Activated CD4-positive, alpha-beta T cell treated with anti-CD3 and anti-CD28 coated beads, Interleukin-2, amount 50 U/mL, for 24 hours (primary cell): ENCODE results near the gene SUV39H2.
"Not testable (repeated sequence)": the region's sequence is repeated elsewhere in the genome, so short reads cannot be mapped to it uniquely, and the experiment has no call there.

ENCODE experiments used
- DNase-seq, 2 donors: peaks; one replicate each; pipeline ENCODE4 v3.0.0-alpha.2; 2020; ENCODE audit warnings: low read depth in 1 of 2, low spot score in 1 of 2

The SUV39H2 gene

GRCh38 chr10:14875941-14876340 is 2.7 kb upstream of the SUV39H2 start:
- no peak for DNase-seq

GRCh38 chr10:14876764-14877163 is 1.9 kb upstream of the SUV39H2 start:
- DNase-seq: no peak

GRCh38 chr10:14879124-14879927 is 660 bp downstream of the SUV39H2 start:
- DNase-seq: peak; percentile 13 to 18

- DNase-seq: no peak
These were observed 1.2 kb downstream of the SUV39H2 start for GRCh38 chr10:14879928-14880193.

GRCh38 chr10:14880229-14880628 is 1.6 kb downstream of the SUV39H2 start:
- DNase-seq: no peak

- no peak for DNase-seq
These were observed 5.4 kb downstream of the SUV39H2 start for GRCh38 chr10:14884082-14884481.

- no peak for DNase-seq
These were observed 10.7 kb downstream of the SUV39H2 start for GRCh38 chr10:14889318-14889717.

- no peak for DNase-seq
These were observed 12.5 kb downstream of the SUV39H2 start for GRCh38 chr10:14891151-14891550.

- no peak for DNase-seq
These were observed 25.7 kb downstream of the SUV39H2 start for GRCh38 chr10:14904316-14904732.

GRCh38 chr10:14904864-14905263 is 26.2 kb downstream of the SUV39H2 start:
- no peak for DNase-seq

GRCh38 chr10:14905890-14906289 is 27.2 kb downstream of the SUV39H2 start:
- DNase-seq: no peak

- no peak for DNase-seq
These were observed 28.1 kb downstream of the SUV39H2 start for GRCh38 chr10:14906765-14907164.

GRCh38 chr10:14907591-14907990 is 28.9 kb downstream of the SUV39H2 start:
- DNase-seq: not testable (repeated sequence)

- DNase-seq: no peak
These were observed 30.4 kb downstream of the SUV39H2 start for GRCh38 chr10:14909101-14909500.

GRCh38 chr10:14910953-14911352 is 32.3 kb downstream of the SUV39H2 start:
- DNase-seq: no peak

- DNase-seq: no peak
These were observed 33.1 kb downstream of the SUV39H2 start for GRCh38 chr10:14911801-14912200.

GRCh38 chr10:14916600-14916999 is 37.9 kb downstream of the SUV39H2 start:
- no peak for DNase-seq

GRCh38 chr10:14917827-14918226 is 39.2 kb downstream of the SUV39H2 start:
- DNase-seq: no peak

GRCh38 chr10:14918964-14919363 is 40.3 kb downstream of the SUV39H2 start:
- DNase-seq: no peak

GRCh38 chr10:14924013-14924412 is 45.3 kb downstream of the SUV39H2 start:
- DNase-seq: no peak

GRCh38 chr10:14925268-14925667 is 46.6 kb downstream of the SUV39H2 start:
- DNase-seq: no peak

GRCh38 chr10:14926061-14926470 is 47.4 kb downstream of the SUV39H2 start:
- no peak for DNase-seq

- no peak for DNase-seq
These were observed 48.2 kb downstream of the SUV39H2 start for GRCh38 chr10:14926722-14927416.
